Stimulated activated CD8-positive, alpha-beta memory T cell treated with anti-CD3 and anti-CD28 coated beads, Interleukin-12 subunit alpha, Interleukin-12 subunit beta, amount 100 ng/mL, for 24 hours (primary cell): Measurements from ENCODE around the gene MALRD1.

ENCODE experiments used
- DNase-seq: peaks from one replicate; pipeline ENCODE4 v3.0.0-alpha.2; 2020; ENCODE audit errors: extremely low read depth

MALRD1 gene

DNA sequence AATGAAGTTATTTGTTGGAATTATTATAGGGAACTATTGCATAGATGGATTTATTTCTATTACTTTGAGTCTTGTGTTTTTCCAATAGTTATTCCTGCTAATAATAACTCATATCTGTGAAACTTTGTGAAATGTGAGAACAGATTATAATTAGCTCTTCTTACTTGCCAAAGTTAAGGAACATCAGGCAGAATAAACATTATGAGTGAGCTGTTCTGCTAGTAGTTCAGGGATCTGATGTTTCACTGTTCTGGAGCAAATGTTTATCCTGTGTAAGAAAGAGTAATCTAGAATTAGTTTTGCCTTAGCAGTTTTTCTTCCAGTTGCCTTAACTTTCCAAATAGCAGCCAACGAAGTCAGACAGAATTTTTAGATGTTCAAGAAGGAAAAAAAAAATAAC lies 522.4 kb downstream of the MALRD1 start:
- DNase-seq: no peak

- no peak for DNase-seq
Measured at GRCh38 chr10:19572056-19572455, 523.5 kb downstream of the MALRD1 start.

GRCh38 chr10:19576576-19576975 lies 528.0 kb downstream of the MALRD1 start:
- no peak for DNase-seq

GRCh38 chr10:19577381-19577780 lies 528.8 kb downstream of the MALRD1 start:
- no peak for DNase-seq

- no peak for DNase-seq
Measured at GRCh38 chr10:19577807-19578206, 529.2 kb downstream of the MALRD1 start.

GRCh38 chr10:19578571-19578970 lies 530.0 kb downstream of the MALRD1 start:
- no peak for DNase-seq

- DNase-seq: no peak
Measured at GRCh38 chr10:19579761-19580545, 531.4 kb downstream of the MALRD1 start.

DNA sequence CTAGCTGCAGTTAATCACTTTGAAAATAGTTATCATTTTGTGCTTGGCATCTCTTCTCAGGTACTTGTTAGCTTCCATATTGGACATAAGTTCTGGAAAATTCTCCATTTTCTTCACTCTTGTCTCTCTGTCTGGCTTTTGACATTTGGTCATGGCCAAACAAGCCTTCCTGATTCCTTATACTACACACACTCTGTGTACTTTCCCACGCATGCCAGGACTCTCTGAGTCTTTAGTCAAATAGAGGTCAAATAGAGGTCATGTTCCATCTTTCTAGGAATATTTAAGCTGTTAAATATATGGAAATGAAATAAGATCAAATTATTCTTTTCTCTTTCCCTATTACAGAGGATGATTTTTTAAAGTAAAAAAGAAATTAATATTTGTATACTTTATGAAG lies 532.1 kb downstream of the MALRD1 start:
- no peak for DNase-seq

DNA sequence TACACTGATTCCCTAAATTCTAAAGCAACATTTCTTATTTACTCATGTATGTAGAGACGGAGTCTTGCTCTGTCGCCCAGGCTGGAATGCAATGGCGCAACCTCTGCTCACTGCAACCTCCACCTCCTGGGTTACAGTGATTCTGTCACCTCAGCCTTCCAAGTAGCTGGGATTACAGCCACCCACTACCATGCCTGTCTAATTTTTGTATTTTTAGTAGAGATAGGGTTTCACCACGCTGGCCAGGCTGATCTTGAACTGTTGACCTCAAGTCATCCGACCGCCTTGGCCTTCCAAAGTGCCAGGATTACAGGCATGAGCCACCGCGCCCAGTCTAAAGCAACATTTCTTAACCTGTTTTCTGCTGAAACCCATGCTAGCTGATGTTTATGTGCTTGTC lies 540.0 kb downstream of the MALRD1 start:
- DNase-seq: no peak

DNA sequence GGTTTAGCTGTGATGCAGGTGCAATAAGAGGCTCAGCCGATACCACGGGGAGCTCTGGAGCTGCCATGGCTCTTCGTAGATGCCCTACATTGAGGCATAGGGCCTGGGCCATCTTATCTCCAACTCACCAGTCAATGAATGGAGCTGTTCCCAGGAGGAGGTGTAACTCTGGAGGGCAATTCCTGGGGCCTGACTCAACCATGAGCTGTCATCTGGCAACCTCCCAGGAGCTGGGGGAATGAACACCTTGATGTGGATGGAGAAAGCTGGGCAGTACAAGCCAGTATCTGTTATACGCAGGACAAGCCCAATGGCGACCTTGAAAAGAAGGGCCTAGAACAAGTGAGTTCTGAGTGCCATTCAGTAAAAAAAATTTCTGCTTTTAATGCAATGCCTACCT lies 543.7 kb downstream of the MALRD1 start:
- DNase-seq: no peak

DNA sequence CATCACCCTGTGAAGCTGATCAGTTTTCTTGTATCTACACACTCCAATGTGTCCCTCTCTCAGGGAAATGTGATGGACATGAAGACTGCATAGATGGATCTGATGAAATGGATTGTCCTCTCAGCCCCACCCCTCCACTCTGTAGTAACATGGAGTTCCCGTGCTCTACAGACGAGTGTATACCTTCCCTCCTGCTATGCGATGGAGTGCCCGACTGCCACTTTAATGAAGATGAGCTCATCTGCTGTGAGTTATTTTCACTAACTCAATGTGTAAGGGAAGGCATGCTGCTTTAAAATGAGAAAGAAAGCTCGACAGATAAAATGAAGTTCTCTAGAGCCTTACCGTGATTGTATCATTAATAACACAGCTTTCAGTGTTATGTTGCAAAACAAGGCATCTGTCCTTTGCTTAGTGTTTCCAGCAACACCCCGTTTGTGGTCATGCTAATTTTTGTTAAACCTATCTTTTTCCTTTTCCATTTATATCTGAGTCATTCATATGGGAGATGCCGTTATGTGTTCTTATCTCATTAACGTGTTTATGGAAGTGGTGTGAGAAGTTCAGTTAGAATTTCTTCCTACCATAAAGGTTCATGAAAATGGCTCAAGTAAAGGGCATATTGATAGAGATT lies 546.7 kb downstream of the MALRD1 start:
- DNase-seq: no peak

DNA sequence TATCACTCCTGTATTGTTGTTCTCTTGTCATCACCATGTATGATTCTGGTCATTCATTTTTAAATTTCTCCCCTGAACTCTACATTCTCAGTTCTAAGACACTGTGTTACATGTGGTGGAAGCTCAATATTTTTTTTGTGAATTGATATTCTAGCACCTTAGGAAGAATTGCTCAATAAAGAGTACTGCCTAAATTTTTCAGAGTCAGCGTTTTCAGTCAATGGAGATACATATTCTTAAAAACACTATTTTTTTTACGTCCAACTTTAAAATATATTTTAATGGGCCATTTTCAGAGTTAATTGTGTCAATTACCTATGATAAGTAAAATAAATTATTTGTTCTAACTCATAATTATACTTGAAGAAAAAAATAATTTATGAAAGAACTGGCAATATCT lies 557.2 kb downstream of the MALRD1 start:
- DNase-seq: no peak

DNA sequence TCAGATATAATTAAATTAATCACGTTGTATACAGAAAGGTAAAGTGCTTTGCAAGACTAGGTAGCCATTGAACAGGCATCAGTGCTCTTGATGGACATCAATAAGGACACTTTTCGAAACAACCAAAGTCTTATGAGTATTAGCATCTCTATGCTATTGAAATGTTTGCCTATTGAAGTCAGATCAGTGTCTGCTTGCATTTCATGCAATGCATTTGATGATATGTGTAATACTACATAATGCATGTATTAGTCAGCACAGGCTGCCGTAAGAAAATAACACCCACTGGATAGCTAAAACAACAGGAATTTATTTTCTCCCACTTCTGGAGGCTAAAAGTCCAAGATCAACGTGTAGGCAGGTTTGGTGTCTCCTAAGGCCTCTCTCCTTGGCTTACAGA lies 558.4 kb downstream of the MALRD1 start:
- DNase-seq: no peak

- no peak for DNase-seq
Measured at GRCh38 chr10:19611775-19612174, 563.2 kb downstream of the MALRD1 start.

DNA sequence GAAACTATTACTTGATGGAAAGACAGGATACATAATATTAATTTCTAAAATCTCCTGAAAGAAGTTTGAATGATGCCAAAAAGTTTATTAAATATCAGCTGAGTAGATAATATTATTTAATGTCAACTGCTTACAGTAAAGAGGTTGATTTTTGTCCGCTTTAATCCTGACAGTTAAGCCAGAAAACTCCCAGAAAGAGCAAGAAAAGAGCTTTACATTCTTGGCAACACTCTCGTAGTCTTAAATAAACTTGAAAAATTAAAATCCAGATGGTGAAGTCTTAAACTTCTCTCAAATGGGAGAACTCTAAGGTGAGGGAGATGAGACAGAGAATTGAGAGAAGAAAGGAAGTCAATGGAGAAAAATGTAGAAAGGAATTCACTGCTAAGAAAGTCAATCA lies 568.4 kb downstream of the MALRD1 start:
- no peak for DNase-seq

- no peak for DNase-seq
Measured at GRCh38 chr10:19620811-19621210, 572.2 kb downstream of the MALRD1 start.

- no peak for DNase-seq
Measured at GRCh38 chr10:19623321-19623720, 574.7 kb downstream of the MALRD1 start.

- DNase-seq: no peak
Measured at GRCh38 chr10:19626156-19626555, 577.6 kb downstream of the MALRD1 start.

GRCh38 chr10:19628767-19629560 lies 580.4 kb downstream of the MALRD1 start:
- no peak for DNase-seq

- no peak for DNase-seq
Measured at GRCh38 chr10:19629567-19629966, 581.0 kb downstream of the MALRD1 start.

- no peak for DNase-seq
Measured at GRCh38 chr10:19634163-19634562, 585.6 kb downstream of the MALRD1 start.

GRCh38 chr10:19638182-19638895 lies 589.7 kb downstream of the MALRD1 start:
- no peak for DNase-seq
